ENCODE data around the gene CHD9NB.

CHD9NB gene

GRCh38 chr16:53029971-53030370 is 22.7 kb downstream of the CHD9NB start:
- DNase-seq (ENCODE audit: low read depth): no peak

DNA sequence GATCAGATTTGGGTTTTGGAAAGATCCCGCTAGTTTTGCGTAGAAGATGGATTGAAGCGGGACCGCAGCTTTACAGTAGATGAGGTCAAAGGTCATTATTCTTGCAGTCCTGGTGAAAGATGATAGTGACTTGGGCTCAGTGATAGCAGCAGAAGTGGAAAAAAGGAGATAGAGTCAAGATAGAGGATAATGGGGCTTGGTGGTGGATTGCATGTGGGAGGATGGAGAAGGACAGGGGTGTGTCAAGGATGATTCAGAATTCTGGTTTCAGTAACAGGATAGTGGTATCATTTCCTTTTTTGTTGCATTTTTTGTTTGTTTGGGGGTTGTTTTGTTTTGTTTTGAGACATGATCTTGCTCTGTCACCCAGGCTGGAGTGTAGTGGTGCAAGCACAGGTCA is 28.7 kb downstream of the CHD9NB start:
- DNase-seq (ENCODE audit: low read depth): no peak

GRCh38 chr16:53022374-53022773 is 30.3 kb downstream of the CHD9NB start:
- no peak for DNase-seq (ENCODE audit: low read depth)

DNA sequence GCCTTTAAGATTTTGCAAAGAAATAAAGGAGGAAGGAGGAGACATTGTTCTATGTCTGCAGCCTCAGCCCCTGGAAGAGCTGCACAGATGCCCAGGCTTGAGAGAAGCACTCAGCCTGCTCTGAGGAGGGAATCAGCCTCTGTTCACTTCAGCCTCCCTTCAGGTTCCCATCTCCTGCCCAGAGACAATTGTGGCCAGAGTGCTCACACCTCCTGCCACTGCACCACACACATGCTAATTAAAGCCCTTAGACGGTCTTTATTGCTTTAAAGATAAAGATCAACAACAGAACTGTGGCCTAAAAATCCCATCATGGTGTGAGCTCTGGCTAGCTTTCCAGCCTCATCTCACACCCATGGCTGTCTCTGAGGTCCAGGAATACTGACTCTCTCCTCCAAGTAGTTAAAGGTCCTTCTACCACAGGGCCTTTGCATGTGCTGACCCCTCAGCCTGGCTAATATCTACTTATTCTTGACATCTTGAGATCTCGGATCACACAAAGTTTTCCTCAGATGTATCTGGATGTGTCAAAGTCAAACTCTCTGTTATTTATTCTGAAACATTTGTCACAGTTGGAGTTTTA is 33.8 kb downstream of the CHD9NB start:
- DNase-seq (ENCODE audit: low read depth): no peak

DNA sequence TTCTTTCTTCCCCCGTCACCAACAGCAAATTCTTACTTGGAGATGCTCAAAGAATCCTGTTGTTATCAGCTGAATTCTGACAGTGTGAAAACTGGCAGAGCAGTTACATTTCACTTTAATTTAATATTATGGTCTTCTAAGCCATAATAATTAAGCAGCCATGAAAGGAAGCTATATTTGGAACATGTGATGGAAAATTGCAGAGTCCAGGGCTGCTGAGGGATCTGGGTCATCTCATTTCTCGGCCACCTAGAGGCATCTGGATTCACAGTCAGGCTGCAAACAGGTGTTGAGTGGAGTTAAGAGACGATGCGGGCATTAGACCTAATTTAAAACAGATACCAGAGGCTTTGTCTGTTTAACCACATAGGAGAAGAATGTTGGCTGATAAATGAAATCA is 38.4 kb downstream of the CHD9NB start:
- DNase-seq (ENCODE audit: low read depth): no peak

- no peak for DNase-seq (ENCODE audit: low read depth)
Observed at GRCh38 chr16:53007095-53007494, 45.6 kb downstream of the CHD9NB start.

- DNase-seq (ENCODE audit: low read depth): no peak
Observed at GRCh38 chr16:52997922-52998321, 54.8 kb downstream of the CHD9NB start.

GRCh38 chr16:52994942-52995341 is 57.8 kb downstream of the CHD9NB start:
- no peak for DNase-seq (ENCODE audit: low read depth)

- no peak for DNase-seq (ENCODE audit: low read depth)
Observed at GRCh38 chr16:52993179-52993578, 59.5 kb downstream of the CHD9NB start.

- no peak for DNase-seq (ENCODE audit: low read depth)
Observed at GRCh38 chr16:52991572-52991971, 61.1 kb downstream of the CHD9NB start.

All from stimulated activated CD4-positive, alpha-beta T cell treated with anti-CD3 and anti-CD28 coated beads, Interleukin-2, amount 100 ng/mL, for 4 hours (primary cell).